Thoracic aorta (tissue), 2 donors: ENCODE data around the gene EPS8. TPM values are rescaled to one million over a fixed set of nuclear protein-coding genes. Genes with fewer than 3 reads are reported as not detected.

Source experiments
- ATAC-seq: fragments of 150-250 bp; one replicate; pipeline ENCODE4 v1.8.0; 2017; ENCODE audit warnings: low read depth; ENCODE audit not compliant: insufficient number of reproducible peaks, low FRiP score
- DNase-seq: peaks from one replicate; pipeline ENCODE4 v3.0.0-alpha.2; 2020; ENCODE audit warnings: low spot score
- H3K27ac ChIP-seq, 2 donors: fragments of 200-600 bp; sonication (generic); 1 replicate in 1 of 2; 2 replicates in 1 of 2; pipeline ENCODE4 v1.5.1; 2016; ENCODE audit warnings: mild to moderate bottlenecking in 2 of 2, moderate library complexity in 2 of 2
- H3K27me3 ChIP-seq: fragments of 200-600 bp; sonication (generic); replicated peaks from 2 replicates; pipeline ENCODE4 v1.6.0; 2016; ENCODE audit warnings: mild to moderate bottlenecking; ENCODE audit not compliant: insufficient read depth
- H3K36me3 ChIP-seq: fragments of 200-600 bp; sonication (generic); one replicate; pipeline ENCODE4 v1.5.1; 2016
- H3K4me1 ChIP-seq, 2 donors: fragments of 200-600 bp; sonication (generic); 1 replicate in 1 of 2; 2 replicates in 1 of 2; pipeline versions ENCODE4 v1.5.1 to v1.6.0; 2016; ENCODE audit warnings: low read depth in 2 of 2, mild to moderate bottlenecking in 1 of 2; ENCODE audit not compliant: control insufficient read depth in 1 of 2
- H3K4me3 ChIP-seq: fragments of 200-600 bp; sonication (generic); 2 replicates; pipeline ENCODE4 v1.5.1; 2016; ENCODE audit warnings: mild to moderate bottlenecking
- H3K9me3 ChIP-seq: fragments of 200-600 bp; sonication (generic); 2 replicates; pipeline ENCODE4 v1.5.1; 2016
- CTCF ChIP-seq: fragments of 200-600 bp; sonication (generic); IDR thresholded peaks from one replicate; pipeline ENCODE4 v1.5.1; 2019; ENCODE audit warnings: antibody characterized with exemption
- total RNA-seq, 2 donors: library from RNA; depleted of rRNA; stranded (reverse); fragments of >200 nt; gene quantifications; one replicate each; pipeline versions ENCODE4 v1.1.0 to v1.2.3, GENCODE V29; 2016

Gene EPS8
- total RNA-seq, 2 donors from 2014 or later = 139 to 188 TPM

- H3K9me3 ChIP-seq = no peaks in the 10 kb centered on the region
- no peak for DNase-seq
- H3K27ac ChIP-seq = no peak overlapping the region
- no peaks in the 10 kb centered on the region for H3K27me3 ChIP-seq
- no peak for ATAC-seq
- H3K36me3 ChIP-seq = no peaks in the 10 kb centered on the region
- no peak overlapping the region for H3K4me3 ChIP-seq
- H3K4me1 ChIP-seq = peaks cover 23 to 36% of the 10 kb centered on the region in 2 donors
- no peak for TF ChIP-seq CTCF
These were observed 11.7 kb downstream of the EPS8 start for GRCh38 chr12:15777355-15778012.

GRCh38 chr12:15776532-15776931 is 12.7 kb downstream of the EPS8 start:
- H3K27ac ChIP-seq = no peak overlapping the region
- H3K36me3 ChIP-seq = no peaks in the 10 kb centered on the region
- H3K4me3 ChIP-seq = no peak overlapping the region
- no peak for TF ChIP-seq CTCF
- H3K27me3 ChIP-seq = no peaks in the 10 kb centered on the region
- peaks cover 23 to 44% of the 10 kb centered on the region in 2 donors for H3K4me1 ChIP-seq
- DNase-seq (no peak), ATAC-seq (no peak)
- no peaks in the 10 kb centered on the region for H3K9me3 ChIP-seq

GRCh38 chr12:15774819-15775218 is 14.4 kb downstream of the EPS8 start:
- DNase-seq (no peak), ATAC-seq (no peak)
- TF ChIP-seq CTCF = no peak
- Histone ChIP-seq H3K27ac (no peak overlapping the region), H3K9me3 (no peaks in the 10 kb centered on the region), H3K27me3 (no peaks in the 10 kb centered on the region), H3K36me3 (no peaks in the 10 kb centered on the region), H3K4me1 (peaks cover 33 to 49% of the 10 kb centered on the region in 2 donors), H3K4me3 (no peak overlapping the region)

- DNase-seq (no peak), ATAC-seq (no peak)
- Histone ChIP-seq H3K27me3 (no peaks in the 10 kb centered on the region), H3K4me1 (peaks cover 44 to 47% of the 10 kb centered on the region in 2 donors), H3K9me3 (no peaks in the 10 kb centered on the region), H3K36me3 (no peaks in the 10 kb centered on the region), H3K27ac (peak overlapping the region in 1 of 2 donors; percentile 25), H3K4me3 (no peak overlapping the region)
- peak; percentile 24 for TF ChIP-seq CTCF
These were observed 16.7 kb downstream of the EPS8 start for GRCh38 chr12:15772405-15773018.

- Histone ChIP-seq H3K4me1 (peaks cover 38 to 63% of the 10 kb centered on the region in 2 donors), H3K9me3 (no peaks in the 10 kb centered on the region), H3K36me3 (no peaks in the 10 kb centered on the region), H3K4me3 (no peak overlapping the region), H3K27me3 (no peaks in the 10 kb centered on the region), H3K27ac (peak overlapping the region; percentile 25 to 58)
- ATAC-seq (no peak), DNase-seq (no peak)
- TF ChIP-seq CTCF = no peak
These were observed 18.6 kb downstream of the EPS8 start for GRCh38 chr12:15770581-15770980.
